Left forelimb (tissue), 1 donor: ENCODE data around the gene TSPAN7.

Source experiments
- DNase-seq: peaks from one replicate; pipeline ENCODE4 v3.0.0-alpha.2; 2018; ENCODE audit warnings: low spot score

The TSPAN7 gene

DNA sequence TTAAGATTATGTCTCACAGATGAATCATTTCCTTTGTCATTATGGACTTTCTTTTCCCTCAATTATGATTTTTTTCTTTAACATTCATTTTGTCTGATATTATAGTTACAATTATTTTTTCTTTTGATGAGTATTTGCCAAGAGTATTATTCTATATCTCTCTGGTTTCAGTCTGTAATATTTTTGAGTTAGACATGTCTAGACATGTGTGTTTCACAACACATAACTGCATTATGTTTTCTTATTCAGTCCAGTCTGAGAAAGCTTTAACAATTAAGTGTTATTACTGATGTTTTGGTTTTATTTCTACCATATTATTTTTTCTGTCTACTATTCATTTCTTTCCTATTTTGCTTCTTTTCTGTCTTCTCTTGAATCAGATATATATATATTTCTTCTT is 131.6 kb downstream of the TSPAN7 start:
- no peak for DNase-seq

DNA sequence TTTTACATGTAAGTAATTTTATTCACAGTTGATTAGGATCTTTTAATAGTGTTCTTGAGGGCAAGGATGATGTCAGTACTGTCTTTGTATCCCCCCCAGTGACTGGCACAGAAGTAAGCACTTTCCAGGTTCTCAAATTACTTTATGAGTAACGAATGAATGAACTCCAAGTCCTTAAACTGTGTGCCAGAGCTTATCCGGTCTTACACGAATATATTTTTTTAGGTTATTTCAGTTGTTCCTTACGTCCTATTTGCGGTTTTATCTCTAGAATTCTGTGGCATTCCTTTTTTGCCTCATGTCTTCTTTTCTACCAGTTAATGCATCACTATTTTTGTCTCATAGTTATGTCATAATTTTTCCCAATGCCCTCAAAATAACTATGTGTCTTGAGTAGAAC is 133.1 kb downstream of the TSPAN7 start:
- DNase-seq: no peak

DNA sequence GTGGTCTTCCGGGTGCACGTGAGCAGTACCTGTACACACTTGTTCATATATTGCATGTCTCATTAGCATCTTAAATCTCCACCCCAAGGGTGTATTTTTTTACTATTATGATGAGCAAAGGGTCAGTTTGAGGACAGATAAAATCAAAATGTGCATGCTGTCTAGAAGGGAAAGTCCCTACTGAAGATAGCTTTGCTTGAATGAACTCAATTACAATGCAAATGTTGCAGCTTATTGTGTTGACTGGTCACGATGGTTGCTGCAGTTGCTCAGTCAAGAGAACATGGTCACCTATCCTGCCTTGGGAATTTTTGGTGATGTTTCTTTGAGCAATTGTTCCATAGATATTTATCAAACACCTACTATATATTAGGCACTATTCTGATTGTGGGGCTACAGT is 136.1 kb downstream of the TSPAN7 start:
- no peak for DNase-seq

DNA sequence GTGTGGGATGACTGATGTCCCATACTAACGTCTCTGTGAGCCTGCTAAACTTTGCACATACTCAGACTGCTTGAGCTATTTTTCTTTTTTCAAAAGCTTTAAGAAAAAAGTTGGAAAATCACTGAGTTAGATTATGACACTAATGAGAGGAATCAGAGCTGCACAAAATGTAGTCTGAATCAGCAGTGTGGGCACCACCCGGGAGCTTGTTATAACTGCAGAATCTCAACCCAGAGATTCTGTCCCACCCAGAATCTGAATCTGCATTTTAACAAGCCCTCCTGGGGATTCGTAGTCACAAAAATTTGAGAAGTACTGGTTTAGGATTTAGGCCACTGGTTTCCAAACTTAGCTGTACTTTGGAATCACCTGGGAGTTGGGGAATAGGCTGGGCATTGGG is 137.8 kb downstream of the TSPAN7 start:
- no peak for DNase-seq

DNA sequence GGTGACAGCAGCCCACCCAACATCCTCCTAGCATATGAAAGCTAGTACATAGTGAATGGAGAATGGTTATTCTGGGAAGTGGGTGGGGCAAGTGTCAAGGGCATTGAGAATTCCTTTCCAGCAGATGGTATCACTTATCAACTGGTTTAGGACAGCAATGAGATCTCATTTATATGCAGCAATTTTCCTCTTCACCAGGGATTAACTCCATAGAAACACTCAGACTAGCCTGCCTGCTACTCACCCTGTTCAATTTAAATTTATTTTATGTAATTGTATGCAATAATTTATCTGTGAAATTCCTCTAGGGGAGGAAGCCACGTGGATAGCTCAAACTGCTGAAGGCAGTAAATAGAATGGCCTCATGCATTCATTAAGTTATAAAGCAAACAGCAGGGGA is 138.4 kb downstream of the TSPAN7 start:
- DNase-seq: no peak

DNA sequence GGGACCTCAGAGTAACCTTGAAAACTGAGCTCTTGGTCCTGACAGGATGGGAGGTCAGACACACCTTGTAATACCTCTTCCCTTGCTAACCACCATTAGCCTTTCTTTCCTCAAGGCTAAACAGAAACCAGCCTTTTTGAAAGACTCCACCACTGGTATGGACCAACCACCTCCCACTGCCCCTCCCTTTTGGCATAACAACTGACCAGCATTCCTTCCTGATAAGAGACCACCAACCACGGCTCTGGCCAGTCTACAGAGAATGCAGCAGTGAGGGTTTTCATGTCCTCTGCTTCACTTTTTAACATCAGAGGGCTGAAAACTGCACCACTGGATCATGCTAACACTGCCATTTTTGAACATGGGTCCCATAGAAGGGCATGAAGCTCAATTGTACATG is 139.7 kb downstream of the TSPAN7 start:
- no peak for DNase-seq

DNA sequence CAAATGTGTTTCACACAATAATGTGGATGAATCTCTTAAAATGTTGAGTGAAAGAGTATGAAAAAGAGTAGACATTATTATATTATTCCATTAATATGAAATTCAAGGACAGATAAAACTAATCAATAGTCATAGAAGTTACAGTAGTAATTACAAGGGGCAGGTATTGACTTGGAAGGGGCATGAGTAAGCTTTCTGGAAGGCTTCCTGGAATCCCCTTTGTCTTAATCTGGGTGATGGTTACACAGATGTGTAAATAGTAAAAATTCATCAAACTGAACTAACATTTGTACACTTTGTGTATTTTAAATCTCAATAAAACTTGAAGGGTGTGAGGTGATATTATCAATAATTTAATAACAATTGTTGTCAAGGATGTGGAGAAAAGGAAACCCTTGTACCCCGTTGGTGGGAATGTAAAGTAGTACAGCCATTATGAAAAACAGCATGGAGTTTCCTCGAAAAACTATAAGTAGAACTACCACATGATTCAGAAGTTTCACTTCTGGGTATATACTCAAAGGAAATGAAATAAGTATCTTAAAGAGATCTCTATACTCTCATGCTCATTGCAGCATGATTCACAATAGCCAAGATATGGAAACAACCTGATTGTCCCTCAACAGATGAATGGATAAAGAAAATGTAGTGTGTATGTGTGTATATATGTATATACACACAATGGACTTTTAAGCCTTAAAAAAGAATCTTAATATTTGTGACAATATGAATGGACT is 143.0 kb downstream of the TSPAN7 start:
- no peak for DNase-seq

DNA sequence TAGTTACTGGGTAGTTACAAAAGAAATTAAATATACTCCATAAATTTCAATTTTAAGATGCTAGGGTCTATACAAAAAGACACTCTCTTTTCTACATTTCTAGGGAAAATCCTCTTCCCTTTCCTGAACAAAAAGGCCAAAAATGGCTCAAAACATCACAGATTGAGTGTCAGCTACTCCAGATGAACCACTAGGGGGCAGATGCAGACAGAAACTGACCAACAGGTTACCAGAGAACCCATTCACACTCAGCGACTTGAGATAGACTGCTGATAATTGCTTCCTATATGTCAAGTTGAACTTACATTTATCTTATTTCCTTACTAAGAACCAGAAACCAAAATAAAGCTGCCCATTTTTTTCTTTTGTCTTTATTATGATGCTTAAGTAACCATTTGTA is 156.5 kb downstream of the TSPAN7 start:
- no peak for DNase-seq

DNA sequence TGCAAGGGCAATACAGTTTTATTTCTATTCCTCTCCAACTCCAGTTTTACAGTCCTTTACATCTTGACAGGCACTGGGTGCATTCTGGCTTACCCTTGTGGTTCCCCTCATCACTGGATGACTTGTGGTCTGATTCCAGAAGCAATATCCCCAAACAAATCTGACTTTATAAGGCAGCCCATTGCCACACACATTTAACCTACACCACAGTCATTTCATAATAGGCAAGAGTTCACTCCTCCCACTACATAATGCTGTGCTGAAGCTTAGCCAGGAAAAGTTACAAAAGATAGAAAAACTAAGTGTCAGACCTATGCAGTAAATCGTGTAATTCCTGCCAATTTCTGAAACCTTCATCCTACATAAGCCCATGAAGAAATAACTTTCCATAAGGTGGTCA is 157.0 kb downstream of the TSPAN7 start:
- DNase-seq: no peak

DNA sequence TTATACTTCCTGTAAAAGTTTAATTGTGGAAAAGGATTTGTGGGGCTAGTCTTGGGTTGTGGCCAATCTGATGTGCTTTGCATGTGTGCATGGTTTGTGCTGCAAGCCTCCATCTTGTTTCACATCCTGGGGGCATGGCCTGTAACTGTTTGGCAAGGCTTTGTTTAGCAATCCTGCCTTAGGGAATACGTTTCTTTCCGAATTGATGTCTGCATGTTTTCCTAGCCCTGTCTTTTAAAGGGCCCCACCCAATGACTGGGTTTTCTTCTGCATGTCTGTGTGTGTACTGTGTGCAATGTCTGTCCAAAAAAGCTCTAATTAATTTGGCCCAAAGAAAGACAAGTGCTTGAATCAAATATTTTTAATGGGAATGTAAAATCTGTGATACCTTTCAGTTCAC is 165.3 kb downstream of the TSPAN7 start:
- DNase-seq: no peak

DNA sequence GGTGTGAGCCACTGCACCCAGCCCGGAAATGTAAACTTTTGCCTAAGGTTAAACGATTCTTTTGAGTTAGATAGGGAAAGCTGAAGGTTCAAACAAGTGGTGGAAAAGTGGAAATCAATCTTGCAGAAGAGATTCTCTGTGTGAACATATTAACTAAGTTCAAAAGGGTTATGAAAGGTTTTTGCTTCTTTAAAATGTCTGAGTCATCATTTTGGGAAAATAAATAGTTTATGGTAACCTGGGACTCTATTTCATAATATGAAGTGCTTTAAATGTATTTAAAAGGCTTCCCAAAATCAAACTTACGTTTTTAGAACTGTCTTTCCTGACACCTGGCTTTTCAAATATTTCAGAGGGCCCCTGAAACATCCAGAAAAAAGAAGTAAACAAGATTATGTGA is 166.3 kb downstream of the TSPAN7 start:
- DNase-seq: no peak

DNA sequence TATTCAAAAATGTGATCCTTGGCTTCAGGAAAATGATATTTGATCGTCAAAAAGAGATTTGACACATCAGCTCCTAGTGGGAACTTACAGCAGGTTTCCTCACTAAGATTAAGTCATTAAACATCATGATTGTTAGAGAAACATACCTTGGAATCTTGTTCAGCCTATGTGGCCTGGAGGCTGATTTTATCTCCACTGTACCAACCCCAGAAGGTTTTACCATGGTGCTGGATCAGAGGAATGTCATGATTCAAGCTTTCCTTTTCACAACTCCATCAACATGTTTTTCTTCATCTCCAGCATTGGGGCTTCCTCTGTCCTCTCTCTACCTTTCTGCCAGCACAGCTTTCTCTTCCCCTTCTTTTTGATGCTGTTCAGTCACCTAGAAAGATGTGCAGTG is 171.5 kb downstream of the TSPAN7 start:
- DNase-seq: no peak
